Neural progenitor cell (in vitro differentiated cells): ENCODE data around the gene ANGPTL7. TPM values are rescaled to one million over a fixed set of nuclear protein-coding genes. Genes with fewer than 3 reads are reported as not detected.
"Not testable (repeated sequence)": the region's sequence is repeated elsewhere in the genome, so short reads cannot be mapped to it uniquely, and the experiment has no call there.

Experiments
- DNase-seq: peaks from one replicate; pipeline ENCODE4 v3.0.0-alpha.2; 2016; ENCODE audit warnings: low spot score
- H2AFZ ChIP-seq: fragments of 200-600 bp; sonication (generic); replicated peaks from 2 replicates; pipeline ENCODE4 v1.6.1; 2016; ENCODE audit warnings: antibody characterized with exemption
- H3F3A ChIP-seq: fragments of 200-600 bp; sonication (generic); 2 replicates; pipeline ENCODE4 v1.6.1; 2016; ENCODE audit warnings: antibody characterized with exemption, low read depth
- H3K27ac ChIP-seq: fragments of 200-600 bp; sonication (generic); 2 replicates; pipeline ENCODE4 v1.5.1; 2016; ENCODE audit warnings: mild to moderate bottlenecking
- H3K27me3 ChIP-seq: fragments of 200-600 bp; sonication (generic); 2 replicates; pipeline ENCODE4 v1.6.1; 2016; ENCODE audit warnings: mild to moderate bottlenecking, moderate library complexity
- H3K36me3 ChIP-seq: fragments of 200-600 bp; sonication (generic); 2 replicates; pipeline ENCODE4 v1.5.1; 2016
- H3K4me1 ChIP-seq: fragments of 200-600 bp; sonication (generic); 2 replicates; pipeline ENCODE4 v1.6.1; 2016; ENCODE audit warnings: mixed run types
- H3K4me2 ChIP-seq: fragments of 200-600 bp; sonication (generic); 2 replicates; pipeline ENCODE4 v1.6.1; 2016
- H3K4me3 ChIP-seq: fragments of 200-600 bp; sonication (generic); 2 replicates; pipeline ENCODE4 v1.5.1; 2016
- H3K79me2 ChIP-seq: fragments of 200-600 bp; sonication (generic); 2 replicates; pipeline ENCODE4 v1.6.1; 2016; ENCODE audit warnings: low read depth
- H3K9ac ChIP-seq: fragments of 200-600 bp; sonication (generic); 2 replicates; pipeline ENCODE4 v1.6.1; 2016
- H3K9me3 ChIP-seq: fragments of 200-600 bp; sonication (generic); 2 replicates; pipeline ENCODE4 v1.5.1; 2016; ENCODE audit warnings: low read depth
- H4K20me1 ChIP-seq: fragments of 200-600 bp; sonication (generic); 2 replicates; pipeline ENCODE4 v1.6.1; 2016; ENCODE audit warnings: low read depth
- H3K27ac Mint-ChIP-seq: 3 replicates; pipeline ENCODE4 v1.8.0; 2021; ENCODE audit warnings: mixed read lengths
- H3K27me3 Mint-ChIP-seq: 2 replicates; pipeline ENCODE4 v1.8.0; 2022; ENCODE audit warnings: low read depth, mild to moderate bottlenecking, inconsistent platforms, moderate library complexity, mixed read lengths; ENCODE audit not compliant: insufficient read depth
- H3K36me3 Mint-ChIP-seq: 3 replicates; pipeline ENCODE4 v1.8.0; 2021; ENCODE audit warnings: mixed read lengths
- H3K4me1 Mint-ChIP-seq: 3 replicates; pipeline ENCODE4 v1.8.0; 2021; ENCODE audit warnings: mixed read lengths
- H3K4me3 Mint-ChIP-seq: 3 replicates; pipeline ENCODE4 v1.8.0; 2021; ENCODE audit warnings: mild to moderate bottlenecking, moderate library complexity, mixed read lengths
- H3K9me3 Mint-ChIP-seq: 3 replicates; pipeline ENCODE4 v1.8.0; 2020; ENCODE audit warnings: mixed read lengths
- EZH2 ChIP-seq: fragments of 200-600 bp; sonication (generic); IDR thresholded peaks from 2 replicates; pipeline ENCODE4 v1.6.1; 2017; ENCODE audit warnings: antibody characterized with exemption, mild to moderate bottlenecking, moderate library complexity
- EZH2phosphoT487 ChIP-seq: fragments of 200-600 bp; sonication (generic); IDR thresholded peaks from 2 replicates; pipeline ENCODE4 v1.6.1; 2017; ENCODE audit warnings: antibody characterized with exemption
- total RNA-seq: library from RNA; depleted of rRNA; stranded (reverse); fragments of >200 nt; gene quantifications from 2 replicates; pipeline ENCODE4 v1.2.3, GENCODE V29; 2015; ENCODE audit warnings: low replicate concordance
- TF ChIP-seq, protein P1 (sequence below): fragments of 200-600 bp; sonication (generic); IDR thresholded peaks from 2 replicates; pipeline ENCODE4 v1.5.1; 2017; ENCODE audit warnings: antibody characterized with exemption, mild to moderate bottlenecking

The ANGPTL7 gene
- total RNA-seq, 1 donor from 2014 or later: not detected

DNA sequence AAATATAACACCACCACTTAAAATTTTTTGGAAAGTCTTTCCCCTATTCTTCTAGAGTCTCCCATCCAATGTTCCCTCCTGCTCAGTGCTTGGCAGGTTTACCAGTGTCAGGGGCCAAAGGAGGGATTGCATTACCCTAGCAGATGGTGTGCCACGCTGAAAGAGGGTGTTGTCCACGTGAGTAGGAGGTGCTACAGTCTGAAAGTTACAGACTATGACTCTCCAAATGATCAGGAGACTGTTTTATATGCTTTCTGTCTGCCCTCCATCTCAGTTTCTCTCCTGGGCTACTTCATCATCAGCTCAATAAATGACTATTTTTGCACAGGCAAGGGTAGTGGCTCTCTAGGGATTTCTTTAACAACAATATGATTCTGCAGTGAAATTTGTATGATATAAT is 31.3 kb upstream of the ANGPTL7 start:
- Histone ChIP-seq H3K27ac (no peak overlapping the region), H3K4me3 (no peak overlapping the region), H3K4me1 (no peaks in the 10 kb centered on the region), H4K20me1 (no peaks in the 10 kb centered on the region), H2AFZ (no peak overlapping the region), H3K9me3 (no peaks in the 10 kb centered on the region), H3F3A (no peaks in the 10 kb centered on the region), H3K79me2 (peaks cover 6% of the 10 kb centered on the region), H3K36me3 (peaks cover 3% of the 10 kb centered on the region), H3K4me2 (no peak overlapping the region), H3K27me3 (no peaks in the 10 kb centered on the region), H3K9ac (no peak overlapping the region)
- DNase-seq: no peak
- Mint-ChIP-seq H3K4me1 (no peaks in the 10 kb centered on the region), H3K4me3 (no peak overlapping the region), H3K9me3 (no peaks in the 10 kb centered on the region), H3K27me3 (no peaks in the 10 kb centered on the region), H3K36me3 (peaks cover 27% of the 10 kb centered on the region), H3K27ac (no peak overlapping the region)
- TF ChIP-seq EZH2phosphoT487: no peak

DNA sequence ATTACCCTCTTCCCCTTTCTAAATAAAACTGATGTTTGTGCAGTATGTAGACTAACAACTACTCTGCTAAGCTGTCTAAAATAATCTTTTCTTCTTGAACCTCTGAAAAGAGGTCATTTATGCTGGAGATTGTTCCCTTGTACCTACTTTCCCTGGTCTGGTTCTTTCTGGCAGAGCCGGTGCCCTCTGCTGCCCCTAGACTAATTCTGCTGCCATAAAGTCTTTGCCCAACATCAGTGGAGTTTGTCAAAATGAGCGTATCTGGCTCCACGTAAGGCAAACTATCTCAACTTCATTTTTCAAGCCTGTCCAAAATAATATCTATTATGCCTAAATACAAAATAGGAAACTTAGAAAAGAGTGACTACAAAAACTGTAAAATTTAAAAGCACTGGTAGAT is 30.9 kb upstream of the ANGPTL7 start:
- Mint-ChIP-seq H3K4me3 (no peak overlapping the region), H3K27ac (no peak overlapping the region), H3K9me3 (no peaks in the 10 kb centered on the region), H3K36me3 (peaks cover 27% of the 10 kb centered on the region), H3K4me1 (no peaks in the 10 kb centered on the region), H3K27me3 (no peaks in the 10 kb centered on the region)
- Histone ChIP-seq H3K9me3 (no peaks in the 10 kb centered on the region), H2AFZ (no peak overlapping the region), H3K27ac (no peak overlapping the region), H3F3A (no peaks in the 10 kb centered on the region), H3K4me1 (no peaks in the 10 kb centered on the region), H3K4me2 (no peak overlapping the region), H3K27me3 (no peaks in the 10 kb centered on the region), H3K36me3 (peaks cover 3% of the 10 kb centered on the region), H3K9ac (no peak overlapping the region), H4K20me1 (no peaks in the 10 kb centered on the region), H3K79me2 (peaks cover 6% of the 10 kb centered on the region), H3K4me3 (no peak overlapping the region)
- TF ChIP-seq EZH2phosphoT487 (no peak), EZH2 (no peak)
- TF ChIP-seq, protein P1, sequence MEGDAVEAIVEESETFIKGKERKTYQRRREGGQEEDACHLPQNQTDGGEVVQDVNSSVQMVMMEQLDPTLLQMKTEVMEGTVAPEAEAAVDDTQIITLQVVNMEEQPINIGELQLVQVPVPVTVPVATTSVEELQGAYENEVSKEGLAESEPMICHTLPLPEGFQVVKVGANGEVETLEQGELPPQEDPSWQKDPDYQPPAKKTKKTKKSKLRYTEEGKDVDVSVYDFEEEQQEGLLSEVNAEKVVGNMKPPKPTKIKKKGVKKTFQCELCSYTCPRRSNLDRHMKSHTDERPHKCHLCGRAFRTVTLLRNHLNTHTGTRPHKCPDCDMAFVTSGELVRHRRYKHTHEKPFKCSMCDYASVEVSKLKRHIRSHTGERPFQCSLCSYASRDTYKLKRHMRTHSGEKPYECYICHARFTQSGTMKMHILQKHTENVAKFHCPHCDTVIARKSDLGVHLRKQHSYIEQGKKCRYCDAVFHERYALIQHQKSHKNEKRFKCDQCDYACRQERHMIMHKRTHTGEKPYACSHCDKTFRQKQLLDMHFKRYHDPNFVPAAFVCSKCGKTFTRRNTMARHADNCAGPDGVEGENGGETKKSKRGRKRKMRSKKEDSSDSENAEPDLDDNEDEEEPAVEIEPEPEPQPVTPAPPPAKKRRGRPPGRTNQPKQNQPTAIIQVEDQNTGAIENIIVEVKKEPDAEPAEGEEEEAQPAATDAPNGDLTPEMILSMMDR: no peak
- DNase-seq: no peak

DNA sequence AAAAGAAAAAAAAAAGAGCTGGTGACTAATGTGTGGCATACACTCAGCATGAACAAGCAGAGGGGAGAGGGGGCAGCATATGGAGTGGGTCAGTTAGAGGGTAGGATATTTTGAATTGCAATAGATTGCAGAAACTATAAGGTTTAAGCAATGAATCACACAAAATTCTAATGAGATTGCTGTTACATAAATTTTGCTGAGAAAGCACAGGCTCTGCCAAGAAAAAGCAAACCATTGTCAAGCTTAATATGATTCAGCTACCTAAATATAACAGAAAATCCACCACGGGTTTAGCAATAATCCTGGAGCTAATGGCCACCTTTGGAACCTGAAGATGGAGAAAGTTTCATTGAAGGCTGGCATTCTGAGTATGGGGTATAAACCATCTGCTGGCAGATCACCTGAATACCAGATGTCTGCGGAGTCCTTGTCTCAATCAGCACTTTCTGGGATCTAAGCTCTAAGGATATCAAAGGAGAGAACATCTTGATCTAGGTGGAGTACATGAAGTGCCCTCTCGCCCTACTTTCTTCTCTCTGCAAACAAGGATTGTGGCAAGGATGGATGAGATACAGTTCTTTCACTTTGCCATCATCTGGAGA is 30.3 kb upstream of the ANGPTL7 start:
- no peak overlapping the region for H3K4me3 Mint-ChIP-seq
- Histone ChIP-seq H3K4me2 (no peak overlapping the region), H3K4me3 (no peak overlapping the region), H2AFZ (no peak overlapping the region), H3K9ac (no peak overlapping the region), H3K36me3 (no peaks in the 10 kb centered on the region), H3K79me2 (peaks cover 6% of the 10 kb centered on the region), H3K4me1 (no peaks in the 10 kb centered on the region), H3F3A (no peaks in the 10 kb centered on the region), H3K27me3 (no peaks in the 10 kb centered on the region), H3K9me3 (no peaks in the 10 kb centered on the region), H3K27ac (no peak overlapping the region), H4K20me1 (no peaks in the 10 kb centered on the region)
- no peaks in the 10 kb centered on the region for H3K27me3 Mint-ChIP-seq
- H3K36me3 Mint-ChIP-seq: peaks cover 30% of the 10 kb centered on the region
- no peak for DNase-seq
- no peaks in the 10 kb centered on the region for H3K9me3 Mint-ChIP-seq
- no peak overlapping the region for H3K27ac Mint-ChIP-seq
- TF ChIP-seq EZH2 (no peak), EZH2phosphoT487 (no peak)
- TF ChIP-seq, protein P1: no peak
- no peaks in the 10 kb centered on the region for H3K4me1 Mint-ChIP-seq

DNA sequence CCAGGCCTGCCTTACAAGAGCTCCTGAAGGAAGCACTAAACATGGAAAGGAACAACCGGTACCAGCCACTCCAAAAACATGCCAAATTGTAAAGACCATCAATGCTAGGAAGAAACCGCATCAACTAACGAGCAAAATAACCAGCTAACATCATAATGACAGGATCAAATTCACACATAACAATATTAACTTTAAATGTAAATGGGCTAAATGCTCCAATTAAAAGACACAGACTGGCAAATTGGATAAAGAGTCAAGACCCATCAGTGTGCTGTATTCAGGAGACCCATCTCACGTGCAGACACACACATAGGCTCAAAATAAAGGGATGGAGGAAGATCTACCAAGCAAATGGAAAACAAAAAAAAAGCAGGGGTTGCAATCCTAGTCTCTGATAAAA is 26.4 kb upstream of the ANGPTL7 start:
- not testable (repeated sequence) for H3K4me1 Mint-ChIP-seq, H3K27ac Mint-ChIP-seq

DNA sequence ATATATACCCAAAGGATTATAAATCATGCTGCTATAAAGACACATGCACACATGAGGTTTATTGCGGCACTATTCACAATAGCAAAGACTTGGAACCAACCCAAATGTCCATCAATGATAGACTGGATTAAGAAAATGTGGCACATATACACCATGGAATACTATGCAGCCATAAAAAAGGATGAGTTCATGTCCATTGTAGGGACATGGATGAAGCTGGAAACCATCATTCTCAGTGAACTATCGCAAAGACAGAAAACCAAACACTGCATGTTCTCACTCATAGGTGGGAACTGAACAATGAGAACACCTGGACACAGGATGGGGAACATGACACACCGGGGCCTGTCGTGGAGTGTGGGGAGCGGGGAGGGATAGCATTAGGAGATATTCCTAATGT is 22.4 kb upstream of the ANGPTL7 start:
- H3K36me3 Mint-ChIP-seq: peaks cover 22% of the 10 kb centered on the region
- not testable (repeated sequence) for H2AFZ ChIP-seq, H3K4me1 Mint-ChIP-seq, H3K9me3 Mint-ChIP-seq, H3K9me3 ChIP-seq, H3K79me2 ChIP-seq, H3K4me3 ChIP-seq, H3K4me3 Mint-ChIP-seq, H3K4me1 ChIP-seq, H3K36me3 ChIP-seq, H3K27me3 Mint-ChIP-seq, H3K27ac ChIP-seq, H3K27ac Mint-ChIP-seq, H3F3A ChIP-seq, H3K9ac ChIP-seq, H4K20me1 ChIP-seq, H3K27me3 ChIP-seq, H3K4me2 ChIP-seq, DNase-seq

More for the DNA sequence above, 26.4 kb upstream of the ANGPTL7 start:
- H3K4me2 ChIP-seq, H2AFZ ChIP-seq, H3K9ac ChIP-seq, H3K4me1 ChIP-seq, H3K9me3 Mint-ChIP-seq, H3K27me3 Mint-ChIP-seq, H3K79me2 ChIP-seq, H4K20me1 ChIP-seq, H3K36me3 ChIP-seq, H3K27me3 ChIP-seq, H3K4me3 ChIP-seq, H3K9me3 ChIP-seq, H3K27ac ChIP-seq, DNase-seq, H3K4me3 Mint-ChIP-seq, H3F3A ChIP-seq: not testable (repeated sequence)
- H3K36me3 Mint-ChIP-seq: peaks cover 30% of the 10 kb centered on the region
